ENCODE results near the gene HYDIN.
"Not testable (repeated sequence)": the region's sequence is repeated elsewhere in the genome, so short reads cannot be mapped to it uniquely, and the experiment has no call there.

The HYDIN gene

GRCh38 chr16:71083573-71083972, 146.9 kb downstream of the HYDIN start:
- DNase-seq: not testable (repeated sequence)

- DNase-seq: not testable (repeated sequence)
These were observed 149.7 kb downstream of the HYDIN start for GRCh38 chr16:71080777-71081176.

- not testable (repeated sequence) for DNase-seq
These were observed 150.3 kb downstream of the HYDIN start for GRCh38 chr16:71080262-71080661.

GRCh38 chr16:71070651-71071050, 159.9 kb downstream of the HYDIN start:
- DNase-seq: not testable (repeated sequence)

- not testable (repeated sequence) for DNase-seq
These were observed 160.7 kb downstream of the HYDIN start for GRCh38 chr16:71069842-71070241.

GRCh38 chr16:71053897-71054609, 176.5 kb downstream of the HYDIN start:
- DNase-seq: not testable (repeated sequence)

GRCh38 chr16:71050307-71050706, 180.2 kb downstream of the HYDIN start:
- not testable (repeated sequence) for DNase-seq

GRCh38 chr16:71039368-71040111, 191.0 kb downstream of the HYDIN start:
- DNase-seq: not testable (repeated sequence)

GRCh38 chr16:71038421-71038820, 192.1 kb downstream of the HYDIN start:
- not testable (repeated sequence) for DNase-seq

- DNase-seq: not testable (repeated sequence)
These were observed 192.5 kb downstream of the HYDIN start for GRCh38 chr16:71037987-71038386.

- not testable (repeated sequence) for DNase-seq
These were observed 202.3 kb downstream of the HYDIN start for GRCh38 chr16:71028032-71028727.

GRCh38 chr16:71027511-71027910, 203.0 kb downstream of the HYDIN start:
- not testable (repeated sequence) for DNase-seq

GRCh38 chr16:71023851-71024439, 206.6 kb downstream of the HYDIN start:
- not testable (repeated sequence) for DNase-seq

GRCh38 chr16:71021961-71022537, 208.5 kb downstream of the HYDIN start:
- not testable (repeated sequence) for DNase-seq

- DNase-seq: not testable (repeated sequence)
These were observed 211.3 kb downstream of the HYDIN start for GRCh38 chr16:71019067-71019682.

- not testable (repeated sequence) for DNase-seq
These were observed 215.1 kb downstream of the HYDIN start for GRCh38 chr16:71015419-71015818.

GRCh38 chr16:71009440-71010223, 220.9 kb downstream of the HYDIN start:
- DNase-seq: not testable (repeated sequence)

- not testable (repeated sequence) for DNase-seq
These were observed 224.0 kb downstream of the HYDIN start for GRCh38 chr16:71006516-71006915.

GRCh38 chr16:70999735-71000134, 230.8 kb downstream of the HYDIN start:
- not testable (repeated sequence) for DNase-seq

- DNase-seq: not testable (repeated sequence)
These were observed 234.7 kb downstream of the HYDIN start for GRCh38 chr16:70995799-70996198.

GRCh38 chr16:70992511-70992910, 238.0 kb downstream of the HYDIN start:
- DNase-seq: not testable (repeated sequence)

All from CD4-positive, alpha-beta T cell treated with Interleukin-17A for 4 hours (primary cell).